WTC11 (cell line): ENCODE results near the gene ZNF606. TPM values are rescaled to one million over a fixed set of nuclear protein-coding genes. Genes with fewer than 3 reads are reported as not detected.

Experiments used
- ATAC-seq: fragments of 200-7000 bp; cut with Tn5 transposase; 2 replicates; pipeline ENCODE4 v1.10.0; 2021; ENCODE audit warnings: mild to moderate bottlenecking, moderate library complexity
- CTCF ChIA-PET: fragments of 300-600 bp; sonication (Branson Sonifier 250); formaldehyde crosslinking; loops from one replicate; lab custom pipeline; 2021; ENCODE audit warnings: antibody characterized with exemption; lab: Charles Lee
- POLR2A ChIA-PET: fragments of 350-600 bp; sonication (Branson Sonifier 250); formaldehyde crosslinking; loops from one replicate; lab custom pipeline; 2021; ENCODE audit warnings: antibody characterized with exemption; lab: Charles Lee
- DNase-seq: peaks from one replicate; pipeline ENCODE4 v3.0.0; 2021; ENCODE audit warnings: low spot score
- H3K27ac Mint-ChIP-seq: 2 replicates; pipeline ENCODE4 v1.8.0; 2021; ENCODE audit warnings: mixed read lengths
- H3K27me3 Mint-ChIP-seq: 2 replicates; pipeline ENCODE4 v1.8.0; 2021; ENCODE audit warnings: low read depth, mild to moderate bottlenecking, moderate library complexity, mixed read lengths
- H3K36me3 Mint-ChIP-seq: 2 replicates; pipeline ENCODE4 v1.8.0; 2021; ENCODE audit warnings: mixed read lengths
- H3K4me1 Mint-ChIP-seq: 2 replicates; pipeline ENCODE4 v1.8.0; 2022; ENCODE audit warnings: mixed read lengths
- H3K4me3 Mint-ChIP-seq: 2 replicates; pipeline ENCODE4 v1.8.0; 2021; ENCODE audit warnings: mild to moderate bottlenecking, moderate library complexity, mixed read lengths
- H3K9me3 Mint-ChIP-seq: 2 replicates; pipeline ENCODE4 v1.8.0; 2021; ENCODE audit warnings: mixed read lengths
- AR ChIP-seq: fragments of 250-450 bp; sonication (Bioruptor Pico); IDR thresholded peaks from 2 replicates; pipeline ENCODE4 v1.9.0; 2021; ENCODE audit warnings: mild to moderate bottlenecking
- ATF6 ChIP-seq: sonication (generic); formaldehyde crosslinking; IDR thresholded peaks from 2 replicates; pipeline ENCODE4 v1.8.1; 2023; ENCODE audit warnings: mild to moderate bottlenecking, missing genetic modification reagents
- CTCF ChIP-seq: fragments of 200-600 bp; IDR thresholded peaks from 2 replicates; pipeline ENCODE4 v1.8.0; 2022; ENCODE audit warnings: antibody characterized with exemption
- E2F4 ChIP-seq: sonication (generic); formaldehyde crosslinking; IDR thresholded peaks from 2 replicates; pipeline ENCODE4 v1.8.1; 2022; ENCODE audit warnings: low read depth, mild to moderate bottlenecking, moderate library complexity, missing genetic modification reagents, borderline replicate concordance
- FOXP1 ChIP-seq: sonication (generic); formaldehyde crosslinking; IDR thresholded peaks from 2 replicates; pipeline ENCODE4 v1.8.0; 2022; ENCODE audit warnings: missing genetic modification reagents, mild to moderate bottlenecking, moderate library complexity, borderline replicate concordance
- GTF2I ChIP-seq: fragments of 250-450 bp; sonication (Bioruptor Pico); conservative IDR thresholded peaks from 2 replicates; pipeline ENCODE4 v1.4.0; 2021; ENCODE audit warnings: mild to moderate bottlenecking
- JUN ChIP-seq: sonication (generic); formaldehyde crosslinking; IDR thresholded peaks from 2 replicates; pipeline ENCODE4 v1.8.0; 2023; ENCODE audit warnings: mild to moderate bottlenecking, missing genetic modification reagents
- MYBL2 ChIP-seq: sonication (generic); formaldehyde crosslinking; IDR thresholded peaks from 2 replicates; pipeline ENCODE4 v1.8.1; 2023; ENCODE audit warnings: mild to moderate bottlenecking, moderate library complexity, missing genetic modification reagents
- NFATC4 ChIP-seq: fragments of 250-450 bp; sonication (Bioruptor Pico); IDR thresholded peaks from 2 replicates; pipeline ENCODE4 v1.9.0; 2021; ENCODE audit warnings: mild to moderate bottlenecking
- NR1H2 ChIP-seq: sonication (generic); formaldehyde crosslinking; IDR thresholded peaks from 2 replicates; pipeline ENCODE4 v1.9.0; 2021; ENCODE audit warnings: mild to moderate bottlenecking, moderate library complexity, missing genetic modification reagents
- PRRX2 ChIP-seq: fragments of 250-450 bp; sonication (Bioruptor Pico); IDR thresholded peaks from 2 replicates; pipeline ENCODE4 v1.8.0; 2021; ENCODE audit warnings: mild to moderate bottlenecking
- SMAD3 ChIP-seq: sonication (generic); formaldehyde crosslinking; IDR thresholded peaks from 2 replicates; pipeline ENCODE4 v1.8.0; 2022; ENCODE audit warnings: missing genetic modification reagents, mild to moderate bottlenecking, borderline replicate concordance
- SOX15 ChIP-seq: fragments of 250-450 bp; sonication (Bioruptor Pico); IDR thresholded peaks from 2 replicates; pipeline ENCODE4 v1.9.0; 2021; ENCODE audit warnings: mild to moderate bottlenecking
- SP1 ChIP-seq: sonication (generic); formaldehyde crosslinking; conservative IDR thresholded peaks from 2 replicates; pipeline ENCODE4 v1.8.1; 2022; ENCODE audit warnings: missing genetic modification reagents
- STAT6 ChIP-seq: sonication (generic); formaldehyde crosslinking; conservative IDR thresholded peaks from 2 replicates; pipeline ENCODE4 v1.8.1; 2023; ENCODE audit warnings: mild to moderate bottlenecking, low read depth, missing genetic modification reagents, moderate library complexity
- ZBTB21 ChIP-seq: sonication (generic); formaldehyde crosslinking; IDR thresholded peaks from 2 replicates; pipeline ENCODE4 v1.8.1; 2023; ENCODE audit warnings: mild to moderate bottlenecking, missing genetic modification reagents, borderline replicate concordance
- ZBTB43 ChIP-seq: sonication (generic); formaldehyde crosslinking; IDR thresholded peaks from 2 replicates; pipeline ENCODE4 v1.8.1; 2023; ENCODE audit warnings: mild to moderate bottlenecking, missing genetic modification reagents
- ZNF219 ChIP-seq: sonication (generic); formaldehyde crosslinking; IDR thresholded peaks from 2 replicates; pipeline ENCODE4 v1.8.0; 2023; ENCODE audit warnings: missing genetic modification reagents, mild to moderate bottlenecking, borderline replicate concordance
- ZNF423 ChIP-seq: fragments of 250-450 bp; sonication (Bioruptor Pico); IDR thresholded peaks from 2 replicates; pipeline ENCODE4 v2.1.2; 2022; ENCODE audit warnings: mild to moderate bottlenecking, moderate library complexity
- ZNF425 ChIP-seq: fragments of 250-450 bp; sonication (Bioruptor Pico); conservative IDR thresholded peaks from 2 replicates; pipeline ENCODE4 v1.9.0; 2021; ENCODE audit warnings: mild to moderate bottlenecking
- ZNF671 ChIP-seq: fragments of 250-450 bp; sonication (Bioruptor Pico); IDR thresholded peaks from 2 replicates; pipeline ENCODE4 v1.8.0; 2021; ENCODE audit warnings: mild to moderate bottlenecking
- total RNA-seq: library from RNA; stranded (reverse); gene quantifications from 3 replicates; pipeline ENCODE4 v1.2.3, GENCODE V29; 2021

Gene ZNF606
- total RNA-seq, 1 experiment from 2014 or later = 26.1 TPM

GRCh38 chr19:57949702-57950101, 52.9 kb downstream of the ZNF606 start (continued):
- TF ChIP-seq E2F4 (CRISPR knock-in tag) (no peak), SP1 (CRISPR knock-in tag) (no peak), ZNF219 (CRISPR knock-in tag) (no peak), FOXP1 (CRISPR knock-in tag) (no peak), AR (CRISPR knock-in tag) (no peak), CTCF (no peak), PRRX2 (no peak)

- Mint-ChIP-seq H3K4me3 (no peak overlapping the region), H3K27ac (no peak overlapping the region), H3K9me3 (peaks cover 22% of the 10 kb centered on the region), H3K36me3 (0 out of 2 replicates have a peak, but pooled peaks cover 3% of the 10 kb centered on the region), H3K27me3 (peaks cover 36% of the 10 kb centered on the region), H3K4me1 (peaks cover 13% of the 10 kb centered on the region)
- no peak for DNase-seq
- POLR2A ChIA-PET = interaction anchor here (1.0 kb wide), 1 partner anchor 53 kb away, joined by 3 read pairs; the partner anchor contains the start of gene ZNF606
- no peak for ATAC-seq
- CTCF ChIA-PET = interaction anchor here (0.8 to 2.3 kb wide), 2 partner anchors 53 to 320 kb away, joined by 4 to 10 read pairs; partner anchors contain the start of gene ZNF606
- no peak for TF ChIP-seq ZNF671 (CRISPR knock-in tag)
- no peak for TF ChIP-seq STAT6
- no peak for TF ChIP-seq ATF6 (CRISPR knock-in tag)
- no peak for TF ChIP-seq MYBL2
- TF ChIP-seq ZBTB21 (CRISPR knock-in tag) = no peak
- TF ChIP-seq ZBTB43 (CRISPR knock-in tag) = no peak
- TF ChIP-seq SOX15 (CRISPR knock-in tag) = no peak
- no peak for TF ChIP-seq ZNF425 (CRISPR knock-in tag)
- no peak for TF ChIP-seq SMAD3 (CRISPR knock-in tag)
- no peak for TF ChIP-seq E2F4 (CRISPR knock-in tag)
- TF ChIP-seq NR1H2 (CRISPR knock-in tag) = no peak
- TF ChIP-seq ZNF423 = no peak
- TF ChIP-seq GTF2I (CRISPR knock-in tag) = no peak
- TF ChIP-seq NFATC4 (CRISPR knock-in tag) = no peak
- no peak for TF ChIP-seq JUN
These were observed 53.3 kb downstream of the ZNF606 start for GRCh38 chr19:57949296-57949695.
